Adrenal gland (tissue), 12 donors: Measurements from ENCODE around the gene UGDH. TPM values are rescaled to one million over a fixed set of nuclear protein-coding genes. Genes with fewer than 3 reads are reported as not detected.
A peak's percentile ranks its signal among the peaks of the same experiment; 100 is the strongest.
"Not testable (repeated sequence)": the region's sequence is repeated elsewhere in the genome, so short reads cannot be mapped to it uniquely, and the experiment has no call there.

Experiments
- DNase-seq, 7 donors: peaks; one replicate each; pipeline ENCODE4 v3.0.0-alpha.2; 2019 to 2020
- H3K27ac ChIP-seq, 5 donors: fragments of 200-600 bp; sonication (generic) in 4 of 5; 1 replicate in 3 of 5; 2 replicates in 2 of 5; pipeline versions ENCODE4 v1.5.1 to v1.8.0; 2016 to 2020; ENCODE audit warnings: mild to moderate bottlenecking in 1 of 5
- H3K27me3 ChIP-seq: fragments of 200-600 bp; 2 replicates; pipeline ENCODE4 v1.8.0; 2021
- H3K36me3 ChIP-seq, 2 donors: fragments of 200-600 bp; replicated peaks in 1 of 2; 1 replicate in 1 of 2; 2 replicates in 1 of 2; pipeline versions ENCODE4 v1.5.1 to v1.8.0; 2018 to 2022
- H3K4me1 ChIP-seq, 2 donors: fragments of 200-600 bp; replicated peaks in 1 of 2; 1 replicate in 1 of 2; 2 replicates in 1 of 2; pipeline versions ENCODE4 v1.5.1 to v1.8.0; 2018 to 2021
- H3K4me3 ChIP-seq, 4 donors: fragments of 200-600 bp; sonication (generic) in 3 of 4; one replicate each; pipeline ENCODE4 v1.5.1; 2016 to 2018
- H3K9me3 ChIP-seq, 3 donors: fragments of 200-600 bp; sonication (generic) in 1 of 3; replicated peaks in 1 of 3; 1 replicate in 2 of 3; 2 replicates in 1 of 3; pipeline versions ENCODE4 v1.5.1 to v1.8.0; 2016 to 2021
- POLR2A ChIP-seq, 2 donors: fragments of 450-650 bp; IDR thresholded peaks; one replicate each; pipeline ENCODE4 v1.6.1; 2017; ENCODE audit warnings: antibody characterized with exemption in 2 of 2, mild to moderate bottlenecking in 2 of 2, moderate library complexity in 1 of 2
- WGBS, 4 donors: extraction: QIAGEN DNeasy Blood & Tissue Kit in 2 of 4; methylation state at CpG; one replicate each; pipeline versions ENCODE4 v1.1.5 to v1.1.7; 2013 to 2017; 5-methylcytosine and 5-hydroxymethylcytosine counted together
- intact Hi-C, 2 donors: fragments of 100-400 bp; cut with DNase I; formaldehyde crosslinking; loops; one replicate each; pipeline versions ENCODE4 v1.14.1 to v1.15.0; 2022 to 2023
- polyA plus RNA-seq, 3 donors: library from polyadenylated mRNA; stranded (reverse); fragments of 200-250 nt in 2 of 3; fragments of 350-450 nt in 1 of 3; fragmentation: Illumina TruSeq in 1 of 3; extraction: RNeasy Lipid Tissue Mini Kit (QIAGEN cat#74804) in 1 of 3; gene quantifications; one replicate each; pipeline ENCODE4 v1.2.3, GENCODE V29; 2013 to 2014
- total RNA-seq, 9 donors: library from RNA; depleted of rRNA in 4 of 9; stranded (reverse); fragments of >200 nt in 4 of 9; fragments of 120-200 nt in 1 of 9; fragmentation: NEBNext Ultra II Directional in 1 of 9; extraction: Animal tissue kit (Norgen Biotek cat#: 25700) in 1 of 9; gene quantifications; one replicate each; pipeline versions ENCODE4 v1.1.0 to v1.2.4, GENCODE V29; 2013 to 2023
- TF ChIP-seq, protein P1 (sequence below), 6 experiments: fragments of 450-650 bp in 4 of 6; fragments of 200-600 bp in 2 of 6; sonication (generic) in 1 of 6; IDR thresholded peaks; 1 replicate in 5 of 6; 2 replicates in 1 of 6; pipeline versions ENCODE4 v1.5.1 to v1.8.0; 2016 to 2021; ENCODE audit warnings: antibody characterized with exemption in 6 of 6, mild to moderate bottlenecking in 2 of 6, moderate library complexity in 1 of 6
- donor health status: healthy with polysubstance abuse.
- donor health status: Bipolar disorder and iron deficiency.
- donor health status: DM: yes; HTN: yes; CAD: no.
- donor health status: DM: no; HTN: no; CAD: no.
- donor health status: DM: no; HTN: no; CAD: no.
- donor health status: DM: yes; HTN: yes; CAD: no.

The UGDH gene
- total and polyA plus RNA-seq, 12 donors: 10.6 to 93.3 (median 47.5) TPM

DNA sequence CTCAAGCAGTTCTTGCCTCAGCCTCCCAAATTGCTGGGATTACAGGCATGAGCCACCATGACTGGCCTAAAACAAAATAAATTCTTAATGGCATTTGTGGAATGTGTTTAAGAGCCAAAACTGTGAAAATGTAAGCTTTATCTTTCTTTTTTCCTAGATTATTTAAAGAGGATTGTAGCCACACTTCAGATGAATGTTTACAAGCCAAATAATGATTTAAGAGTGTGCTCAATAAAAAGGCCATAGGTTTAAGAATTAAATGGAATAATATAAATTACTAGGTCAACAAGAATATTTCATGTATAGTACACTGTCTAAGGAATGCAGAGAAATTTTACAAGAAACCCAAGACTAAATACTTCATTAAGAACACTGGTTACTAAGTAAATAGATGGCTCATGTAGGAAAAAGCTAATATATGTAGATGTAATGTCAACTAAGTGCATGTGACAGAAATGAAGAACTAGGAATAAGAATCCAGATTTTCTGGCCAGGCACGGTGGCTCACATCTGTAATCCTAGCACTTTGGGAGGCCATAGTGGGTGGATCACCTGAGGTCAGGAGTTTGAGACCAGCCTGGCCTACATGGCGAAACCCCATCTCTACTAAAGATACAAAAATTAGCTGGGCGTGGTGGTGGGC, 21.3 kb upstream of the UGDH start:
- H3K27ac ChIP-seq: peak overlapping the region in 1 of 5 donors; percentile 26
- TF ChIP-seq, protein P1, sequence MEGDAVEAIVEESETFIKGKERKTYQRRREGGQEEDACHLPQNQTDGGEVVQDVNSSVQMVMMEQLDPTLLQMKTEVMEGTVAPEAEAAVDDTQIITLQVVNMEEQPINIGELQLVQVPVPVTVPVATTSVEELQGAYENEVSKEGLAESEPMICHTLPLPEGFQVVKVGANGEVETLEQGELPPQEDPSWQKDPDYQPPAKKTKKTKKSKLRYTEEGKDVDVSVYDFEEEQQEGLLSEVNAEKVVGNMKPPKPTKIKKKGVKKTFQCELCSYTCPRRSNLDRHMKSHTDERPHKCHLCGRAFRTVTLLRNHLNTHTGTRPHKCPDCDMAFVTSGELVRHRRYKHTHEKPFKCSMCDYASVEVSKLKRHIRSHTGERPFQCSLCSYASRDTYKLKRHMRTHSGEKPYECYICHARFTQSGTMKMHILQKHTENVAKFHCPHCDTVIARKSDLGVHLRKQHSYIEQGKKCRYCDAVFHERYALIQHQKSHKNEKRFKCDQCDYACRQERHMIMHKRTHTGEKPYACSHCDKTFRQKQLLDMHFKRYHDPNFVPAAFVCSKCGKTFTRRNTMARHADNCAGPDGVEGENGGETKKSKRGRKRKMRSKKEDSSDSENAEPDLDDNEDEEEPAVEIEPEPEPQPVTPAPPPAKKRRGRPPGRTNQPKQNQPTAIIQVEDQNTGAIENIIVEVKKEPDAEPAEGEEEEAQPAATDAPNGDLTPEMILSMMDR (IDR thresholded peaks at IDR 0.05): no peak
- no peak for TF ChIP-seq POLR2A (IDR thresholded peaks at IDR 0.05)
- H3K9me3 ChIP-seq: no peaks in the 10 kb centered on the region
- intact Hi-C loops: no loop called here
- peaks cover 0 to 22% of the 10 kb centered on the region in 2 donors for H3K36me3 ChIP-seq
- WGBS, 4 donors: 82 to 92% (median 91%) methylated on average over 3 of the region's 3 CpGs
- H3K4me3 ChIP-seq: no peak overlapping the region
- no peak for DNase-seq
- peaks cover 0 to 8% of the 10 kb centered on the region in 2 donors for H3K4me1 ChIP-seq
- no peaks in the 10 kb centered on the region for H3K27me3 ChIP-seq

- H3K27me3 ChIP-seq: no peaks in the 10 kb centered on the region
- H3K9me3 ChIP-seq: no peaks in the 10 kb centered on the region
- DNase-seq: no peak
- no peak for TF ChIP-seq POLR2A (IDR thresholded peaks at IDR 0.05)
- TF ChIP-seq, protein P1 (IDR thresholded peaks at IDR 0.05): no peak
- H3K4me1 ChIP-seq: peaks cover 0 to 17% of the 10 kb centered on the region in 2 donors
- intact Hi-C loops: no loop called here
- H3K4me3 ChIP-seq: no peak overlapping the region
- H3K27ac ChIP-seq: no peak overlapping the region
- H3K36me3 ChIP-seq: no peaks in the 10 kb centered on the region
- 0 to 22% (median 7%) methylated on average over 1 of the region's 1 CpG for WGBS, 4 donors
Measured at GRCh38 chr4:39544580-39545315, 17.5 kb upstream of the UGDH start.

DNA sequence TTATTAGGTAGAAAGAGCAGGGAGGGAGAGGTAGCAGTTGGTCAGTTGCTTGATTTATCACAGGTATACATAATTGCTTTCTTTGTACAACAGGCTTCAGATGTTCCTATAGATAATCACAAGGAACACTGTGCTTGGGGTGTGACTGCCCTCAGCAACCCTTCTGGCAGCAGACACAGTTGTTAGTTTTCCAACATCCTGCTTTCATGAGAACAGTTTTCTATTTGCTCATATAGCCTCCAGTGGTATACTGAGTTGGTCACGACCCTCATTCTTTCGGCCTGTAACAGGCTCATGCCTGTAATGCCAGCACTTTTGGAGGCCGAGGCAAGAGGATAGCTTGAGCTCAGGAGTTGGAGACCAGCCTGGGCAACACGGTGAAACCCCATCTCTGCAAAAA, 16.8 kb upstream of the UGDH start:
- H3K4me3 ChIP-seq, H3K27me3 ChIP-seq, H3K36me3 ChIP-seq, DNase-seq, intact Hi-C loops, H3K9me3 ChIP-seq: not testable (repeated sequence)
- WGBS, 4 donors: 88 to 96% (median 90%) methylated on average over 4 of the region's 4 CpGs
- Histone ChIP-seq H3K27ac (peak overlapping the region in 1 of 5 donors; percentile 20), H3K4me1 (peaks cover 0 to 17% of the 10 kb centered on the region in 2 donors)

GRCh38 chr4:39543034-39543433, 15.8 kb upstream of the UGDH start:
- Histone ChIP-seq H3K36me3 (no peaks in the 10 kb centered on the region), H3K27me3 (no peaks in the 10 kb centered on the region), H3K4me3 (no peak overlapping the region), H3K27ac (no peak overlapping the region), H3K9me3 (no peaks in the 10 kb centered on the region), H3K4me1 (peaks cover 0 to 17% of the 10 kb centered on the region in 2 donors)
- DNase-seq: no peak
- WGBS, 4 donors: 84 to 89% (median 85%) methylated on average over 5 of the region's 5 CpGs
- TF ChIP-seq, protein P1 (IDR thresholded peaks at IDR 0.05): no peak
- no peak for TF ChIP-seq POLR2A (IDR thresholded peaks at IDR 0.05)
- intact Hi-C loops: no loop called here
